Stimulated activated CD8-positive, alpha-beta memory T cell treated with anti-CD3 and anti-CD28 coated beads, Interleukin-15, amount 100 ng/mL, for 48 hours (primary cell): ENCODE results near the gene ATXN3.
"Not testable (repeated sequence)": the region's sequence is repeated elsewhere in the genome, so short reads cannot be mapped to it uniquely, and the experiment has no call there.

Experiments
- DNase-seq, 2 donors: peaks; one replicate each; pipeline ENCODE4 v3.0.0-alpha.2; 2020; ENCODE audit warnings: low read depth in 2 of 2

ATXN3 gene

GRCh38 chr14:92058006-92058917 lies 48.1 kb downstream of the ATXN3 start:
- DNase-seq, result no peak

GRCh38 chr14:92049781-92050180 lies 56.6 kb downstream of the ATXN3 start:
- DNase-seq, result no peak

- not testable (repeated sequence) for DNase-seq
Measured at GRCh38 chr14:92049221-92049620, 57.2 kb downstream of the ATXN3 start.

GRCh38 chr14:92045904-92046303 lies 60.5 kb downstream of the ATXN3 start:
- DNase-seq, result not testable (repeated sequence)

- not testable (repeated sequence) for DNase-seq
Measured at GRCh38 chr14:92041766-92042165, 64.6 kb downstream of the ATXN3 start.

- DNase-seq, result no peak
Measured at GRCh38 chr14:92041203-92041602, 65.2 kb downstream of the ATXN3 start.

GRCh38 chr14:92040431-92041051 lies 65.8 kb downstream of the ATXN3 start:
- no peak for DNase-seq

- peak; percentile 92 for DNase-seq
Measured at GRCh38 chr14:92039719-92040430, 66.5 kb downstream of the ATXN3 start, which contains the start of gene TRIP11. Gene TRIP11 (minus strand): TSS chr14:92040059. CDS start chr14:92039685, 374 bp downstream.

GRCh38 chr14:92039063-92039718 lies 67.2 kb downstream of the ATXN3 start:
- DNase-seq, result no peak

- DNase-seq, result no peak
Measured at GRCh38 chr14:92037989-92038388, 68.4 kb downstream of the ATXN3 start.

GRCh38 chr14:92035890-92036289 lies 70.5 kb downstream of the ATXN3 start:
- no peak for DNase-seq

GRCh38 chr14:92033906-92034687 lies 72.3 kb downstream of the ATXN3 start:
- DNase-seq, result no peak

- no peak for DNase-seq
Measured at GRCh38 chr14:92033433-92033832, 72.9 kb downstream of the ATXN3 start.

GRCh38 chr14:92026548-92027190 lies 79.7 kb downstream of the ATXN3 start:
- peak in 1 of 2 donors; percentile 14 for DNase-seq

GRCh38 chr14:92022036-92022435 lies 84.3 kb downstream of the ATXN3 start:
- no peak for DNase-seq

- no peak for DNase-seq
Measured at GRCh38 chr14:92021523-92021922, 84.9 kb downstream of the ATXN3 start.

- no peak for DNase-seq
Measured at GRCh38 chr14:92014040-92014439, 92.3 kb downstream of the ATXN3 start.

- DNase-seq, result no peak
Measured at GRCh38 chr14:92012121-92012748, 94.1 kb downstream of the ATXN3 start.

- DNase-seq, result no peak
Measured at GRCh38 chr14:92010644-92011043, 95.7 kb downstream of the ATXN3 start.

GRCh38 chr14:92009604-92010003 lies 96.8 kb downstream of the ATXN3 start:
- no peak for DNase-seq
